Fibroblast of lung (primary cell): ENCODE data around the gene SORCS2.

Experiments used
- CTCF ChIP-seq, 2 donors: IDR thresholded peaks in 1 of 2; conservative IDR thresholded peaks in 1 of 2; 1 replicate in 1 of 2; 2 replicates in 1 of 2; pipeline ENCODE4 v1.5.1; 2011 to 2012; ENCODE audit warnings: low read length in 2 of 2, control low read depth in 1 of 2, inconsistent platforms in 1 of 2, low read depth in 1 of 2, mild to moderate bottlenecking in 1 of 2
- EZH2 ChIP-seq: IDR thresholded peaks from 2 replicates; pipeline ENCODE4 v1.5.1; 2012; ENCODE audit warnings: low read length, control low read depth, mild to moderate bottlenecking; ENCODE audit errors: missing control alignments

- no peak for TF ChIP-seq CTCF (conservative IDR thresholded peaks at IDR 0.05 in 1 of 2, IDR thresholded peaks at IDR 0.05 in 1 of 2; ENCODE audit: low read depth in 1 of 2, low read length in 2 of 2)
- TF ChIP-seq EZH2 = no peak
These were observed 34.7 kb downstream of the SORCS2 start for GRCh38 chr4:7227008-7227407.
